ENCODE measurements around the gene KCNH6.

The KCNH6 gene

DNA sequence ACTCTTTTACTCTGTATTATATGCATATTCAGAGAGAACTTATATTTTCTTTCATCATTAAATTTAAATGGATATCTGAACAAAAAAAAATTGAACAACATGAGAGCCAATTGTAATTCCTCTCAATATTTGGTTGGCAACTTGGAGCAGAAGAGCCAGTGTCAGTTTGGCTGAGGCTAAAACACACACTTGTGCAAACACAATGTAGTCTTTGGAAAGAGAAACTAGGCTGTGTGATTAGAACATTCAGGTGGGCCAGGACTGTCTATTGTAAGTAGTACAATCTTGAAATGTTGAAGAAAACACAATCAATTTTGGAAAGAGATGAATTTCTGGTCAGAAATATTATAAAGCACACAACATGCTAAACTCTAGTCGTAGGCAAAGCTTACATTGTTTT is 44.1 kb downstream of the KCNH6 start:
- Histone ChIP-seq H3K9ac (no peak overlapping the region), H3K9me3 (no peaks in the 10 kb centered on the region), H3K27me3 (no peaks in the 10 kb centered on the region), H3K27ac (no peak overlapping the region), H3K4me2 (no peak overlapping the region), H3K4me3 (no peak overlapping the region), H4K20me1 (peaks cover 98% of the 10 kb centered on the region), H3K36me3 (peaks cover 57% of the 10 kb centered on the region), H3K4me1 (no peaks in the 10 kb centered on the region)
- no peak for TF ChIP-seq Cebpa-rat (IDR thresholded peaks at IDR 0.05)

DNA sequence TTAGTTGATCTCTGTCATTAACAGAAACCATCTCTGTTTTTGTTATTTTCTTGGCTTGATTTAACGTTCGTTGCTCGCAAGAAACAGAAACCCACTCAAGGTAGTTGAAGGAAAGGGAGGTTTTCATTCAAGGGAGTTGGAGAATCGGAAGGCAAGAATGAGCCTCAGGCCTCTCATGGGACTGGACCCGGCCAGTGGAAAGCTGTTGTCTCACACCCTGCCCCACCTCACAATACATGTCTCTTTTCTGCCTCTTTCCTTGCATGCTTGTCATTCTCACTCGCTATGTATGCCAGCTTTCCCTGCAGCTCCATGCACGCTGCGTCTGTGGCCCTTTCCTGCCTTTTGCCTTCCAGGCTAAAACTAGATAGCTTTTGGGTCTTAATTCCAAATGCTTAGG is 45.4 kb downstream of the KCNH6 start:
- H3K27ac ChIP-seq = no peak overlapping the region

DNA sequence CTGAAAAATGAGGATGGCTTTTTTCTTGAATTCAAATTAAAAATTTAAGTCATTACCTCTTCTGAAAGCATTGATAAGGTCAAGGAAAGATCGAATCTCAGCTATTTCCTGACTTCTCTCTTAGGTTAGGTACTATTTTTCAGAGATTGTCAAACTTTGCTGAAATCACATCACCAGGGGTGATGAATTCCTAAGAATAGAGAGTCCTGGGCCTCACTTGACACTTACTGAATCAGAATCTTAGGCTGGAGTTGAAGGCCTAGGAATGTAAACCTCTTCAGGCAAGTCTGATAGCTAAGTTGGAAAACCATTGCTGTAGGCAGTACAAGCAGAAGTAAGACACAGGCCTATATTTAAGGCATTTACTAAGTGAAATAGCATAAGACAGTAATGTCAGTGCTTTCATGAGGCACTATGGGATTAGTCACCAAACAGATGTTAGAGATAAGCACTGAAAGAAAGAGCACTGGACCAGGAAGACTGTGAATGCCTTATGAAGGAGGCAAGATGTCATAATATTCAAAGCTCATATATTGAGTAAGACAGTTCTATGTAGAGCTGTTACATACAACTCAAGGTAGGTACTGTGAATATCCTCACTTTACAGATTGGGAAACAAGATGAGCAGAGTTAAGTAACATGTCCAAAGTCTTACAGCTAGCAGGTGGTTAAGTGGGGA is 48.6 kb downstream of the KCNH6 start:
- Histone ChIP-seq H3K27me3 (no peaks in the 10 kb centered on the region), H3K27ac (no peak overlapping the region), H3K36me3 (peaks cover 69% of the 10 kb centered on the region), H3K9me3 (no peaks in the 10 kb centered on the region), H3K4me1 (no peaks in the 10 kb centered on the region), H3K4me2 (no peak overlapping the region), H3K9ac (no peak overlapping the region), H3K4me3 (no peak overlapping the region), H4K20me1 (peaks cover 100% of the 10 kb centered on the region)
- no peak for TF ChIP-seq Cebpa-rat (IDR thresholded peaks at IDR 0.05)

More for the DNA sequence above, 45.4 kb downstream of the KCNH6 start:
- H4K20me1 ChIP-seq = peaks cover 100% of the 10 kb centered on the region
- H3K4me2 ChIP-seq = no peak overlapping the region
- no peak overlapping the region for H3K4me3 ChIP-seq
- no peaks in the 10 kb centered on the region for H3K4me1 ChIP-seq
- H3K9me3 ChIP-seq = no peaks in the 10 kb centered on the region
- H3K27me3 ChIP-seq = no peaks in the 10 kb centered on the region
- H3K9ac ChIP-seq = no peak overlapping the region
- peaks cover 68% of the 10 kb centered on the region for H3K36me3 ChIP-seq
- no peak for TF ChIP-seq Cebpa-rat (IDR thresholded peaks at IDR 0.05)

DNA sequence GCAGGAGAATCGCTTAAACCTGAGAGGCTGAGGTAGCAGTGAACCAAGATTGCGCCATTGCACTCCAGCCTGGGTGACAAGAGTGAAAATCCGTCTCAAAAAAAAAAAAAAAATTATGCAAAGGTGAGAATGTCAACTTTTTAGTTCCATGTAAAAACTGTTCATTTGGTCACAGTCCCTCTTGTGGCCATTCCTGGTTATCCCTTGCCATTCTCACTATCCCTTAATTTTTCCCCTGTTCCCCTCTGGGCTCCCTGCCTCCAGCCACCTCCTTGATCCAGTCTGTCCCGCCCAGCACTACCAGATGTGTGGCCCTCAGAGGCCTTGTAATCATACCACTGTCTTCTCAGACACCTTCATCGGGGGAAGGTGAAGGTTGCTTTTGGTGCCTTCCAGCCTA is 50.5 kb downstream of the KCNH6 start:
- Histone ChIP-seq H3K9ac (no peak overlapping the region), H3K9me3 (no peaks in the 10 kb centered on the region), H3K4me2 (no peak overlapping the region), H3K4me3 (no peak overlapping the region), H3K27ac (no peak overlapping the region), H3K4me1 (no peaks in the 10 kb centered on the region), H3K36me3 (peaks cover 77% of the 10 kb centered on the region), H4K20me1 (peaks cover 100% of the 10 kb centered on the region), H3K27me3 (no peaks in the 10 kb centered on the region)
- no peak for TF ChIP-seq Cebpa-rat (IDR thresholded peaks at IDR 0.05)

DNA sequence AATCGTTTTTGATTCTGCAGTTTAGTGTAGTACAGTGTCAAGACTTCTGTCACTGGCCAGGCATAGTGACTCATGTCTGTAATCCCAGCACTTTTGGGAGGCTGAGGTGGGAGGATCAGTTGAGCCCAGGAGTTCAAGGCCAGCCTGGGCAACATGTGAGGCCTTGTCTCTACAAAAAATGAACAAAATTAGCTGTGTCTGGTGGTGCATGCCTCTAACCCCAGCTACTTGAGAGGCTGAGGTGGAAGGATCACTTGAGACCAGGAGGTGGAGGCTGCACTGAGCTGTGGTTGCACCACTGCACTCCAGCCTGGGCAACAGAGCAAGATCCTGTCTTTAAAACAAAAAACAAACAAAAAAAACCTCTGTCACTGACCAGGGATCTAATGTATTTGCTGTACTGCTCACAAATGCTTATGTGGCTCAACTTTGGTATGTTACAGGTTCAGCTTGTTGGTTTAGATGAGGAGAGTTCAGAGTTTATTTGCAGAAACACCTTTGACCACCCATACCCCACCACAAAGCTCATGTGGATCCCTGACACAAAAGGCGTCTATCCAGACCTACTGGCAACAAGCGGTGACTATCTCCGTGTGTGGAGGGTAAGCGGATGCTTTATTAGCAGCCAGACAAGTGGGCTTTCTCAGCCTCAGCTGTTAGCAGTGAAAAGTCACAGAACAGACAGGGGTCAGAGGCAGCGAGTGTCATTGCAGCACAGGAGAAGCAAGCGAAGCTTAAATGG is 55.0 kb downstream of the KCNH6 start:
- Histone ChIP-seq H3K36me3 (peaks cover 91% of the 10 kb centered on the region), H4K20me1 (peaks cover 100% of the 10 kb centered on the region)

DNA sequence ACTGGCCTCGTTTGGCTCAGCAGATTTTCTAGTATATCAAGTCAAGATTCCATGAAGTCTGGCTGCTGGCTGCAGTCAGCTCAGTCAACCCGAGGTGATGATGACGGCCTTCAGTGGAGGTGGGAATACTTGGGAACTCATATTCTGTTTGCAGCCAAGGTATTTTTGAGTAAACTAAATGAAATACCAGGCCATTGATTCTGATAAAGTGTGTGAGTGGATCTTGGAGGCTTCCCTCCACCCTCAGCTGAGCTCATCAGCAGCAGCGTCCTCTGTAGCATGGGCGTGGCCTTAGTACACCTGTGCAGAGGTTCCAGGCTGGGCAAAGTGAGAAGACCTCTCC is 55.6 kb downstream of the KCNH6 start:
- Histone ChIP-seq H3K9me3 (no peaks in the 10 kb centered on the region), H3K27ac (no peak overlapping the region), H3K4me1 (no peaks in the 10 kb centered on the region), H3K9ac (no peak overlapping the region), H3K4me3 (no peak overlapping the region), H3K27me3 (no peaks in the 10 kb centered on the region), H3K4me2 (no peak overlapping the region), H4K20me1 (peaks cover 100% of the 10 kb centered on the region), H3K36me3 (peaks cover 91% of the 10 kb centered on the region)
- no peak for TF ChIP-seq Cebpa-rat (IDR thresholded peaks at IDR 0.05)

More for the DNA sequence above, 55.0 kb downstream of the KCNH6 start:
- no peaks in the 10 kb centered on the region for H3K9me3 ChIP-seq
- no peaks in the 10 kb centered on the region for H3K27me3 ChIP-seq
- no peak overlapping the region for H3K4me3 ChIP-seq
- H3K27ac ChIP-seq = no peak overlapping the region
- no peaks in the 10 kb centered on the region for H3K4me1 ChIP-seq
- no peak overlapping the region for H3K4me2 ChIP-seq
- H3K9ac ChIP-seq = no peak overlapping the region
- TF ChIP-seq Cebpa-rat (IDR thresholded peaks at IDR 0.05) = no peak

DNA sequence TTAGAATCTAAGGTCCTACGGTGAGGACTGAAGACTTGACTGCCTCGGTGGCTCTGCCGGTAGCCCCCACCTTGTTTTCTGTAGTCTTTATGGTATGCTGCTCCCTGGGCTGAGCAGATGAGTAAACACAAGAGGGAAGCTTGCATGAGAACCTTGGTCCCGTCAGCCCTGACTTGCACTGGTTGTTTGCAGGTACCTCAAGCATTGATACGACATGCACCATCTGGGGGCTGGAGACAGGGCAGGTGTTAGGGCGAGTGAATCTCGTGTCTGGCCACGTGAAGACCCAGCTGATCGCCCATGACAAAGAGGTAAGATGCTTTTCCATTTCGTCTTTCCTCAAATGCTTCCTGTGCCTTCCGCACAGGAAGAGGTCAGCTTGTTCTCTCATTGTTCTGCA is 56.5 kb downstream of the KCNH6 start:
- Histone ChIP-seq H3K27ac (no peak overlapping the region), H3K4me2 (no peak overlapping the region), H3K9ac (no peak overlapping the region), H3K4me1 (no peaks in the 10 kb centered on the region), H3K9me3 (no peaks in the 10 kb centered on the region), H4K20me1 (peaks cover 99% of the 10 kb centered on the region), H3K4me3 (no peak overlapping the region), H3K27me3 (no peaks in the 10 kb centered on the region), H3K36me3 (peaks cover 96% of the 10 kb centered on the region)
- no peak for TF ChIP-seq Cebpa-rat (IDR thresholded peaks at IDR 0.05)

DNA sequence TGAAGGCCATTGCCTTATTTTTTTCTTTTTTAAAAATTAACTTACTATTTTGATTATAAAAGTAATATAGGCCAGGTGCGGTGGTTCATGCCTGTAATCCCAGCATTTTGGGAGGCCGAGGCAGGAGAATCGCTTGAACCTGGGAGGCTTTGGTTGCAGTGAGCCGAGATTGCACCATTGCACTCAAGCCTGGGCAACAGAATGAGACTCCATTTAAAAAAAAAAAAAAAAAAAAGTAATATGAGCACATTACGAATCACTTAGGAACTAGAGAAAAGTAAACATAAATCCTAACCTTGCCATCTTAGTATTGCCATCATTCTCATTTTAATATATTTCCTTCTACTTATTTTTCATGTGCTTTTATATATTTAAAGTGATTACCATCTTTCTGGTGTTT is 64.6 kb downstream of the KCNH6 start:
- peaks cover 98% of the 10 kb centered on the region for H3K36me3 ChIP-seq

DNA sequence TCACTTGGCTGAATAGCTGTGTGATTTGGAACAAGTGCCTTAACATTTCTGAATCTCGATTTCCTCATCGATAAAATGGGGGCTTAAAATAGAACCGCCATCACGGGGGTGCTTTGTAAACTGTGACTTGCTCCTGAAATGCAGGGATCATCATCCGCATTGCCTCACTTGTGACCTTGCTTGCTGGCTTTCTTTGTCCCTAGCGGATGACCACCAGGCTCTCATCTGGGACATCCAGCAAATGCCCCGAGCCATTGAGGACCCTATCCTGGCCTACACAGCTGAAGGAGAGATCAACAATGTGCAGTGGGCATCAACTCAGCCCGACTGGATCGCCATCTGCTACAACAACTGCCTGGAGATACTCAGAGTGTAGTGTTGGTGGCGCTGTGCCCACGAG is 65.6 kb downstream of the KCNH6 start:
- Histone ChIP-seq H3K27me3 (no peaks in the 10 kb centered on the region), H3K4me3 (no peak overlapping the region), H3K4me1 (0 out of 2 replicates have a peak, but pooled peaks cover 5% of the 10 kb centered on the region), H3K4me2 (no peak overlapping the region), H3K9ac (no peak overlapping the region), H4K20me1 (peaks cover 45% of the 10 kb centered on the region), H3K27ac (no peak overlapping the region), H3K36me3 (peaks cover 95% of the 10 kb centered on the region), H3K9me3 (no peaks in the 10 kb centered on the region)
- no peak for TF ChIP-seq Cebpa-rat (IDR thresholded peaks at IDR 0.05)

More for the DNA sequence above, 64.6 kb downstream of the KCNH6 start:
- H3K27ac ChIP-seq = no peak overlapping the region
- H3K4me3 ChIP-seq = no peak overlapping the region
- H4K20me1 ChIP-seq = peaks cover 55% of the 10 kb centered on the region
- no peak overlapping the region for H3K4me2 ChIP-seq
- no peaks in the 10 kb centered on the region for H3K27me3 ChIP-seq
- H3K9ac ChIP-seq = no peak overlapping the region
- no peak for TF ChIP-seq Cebpa-rat (IDR thresholded peaks at IDR 0.05)
- no peaks in the 10 kb centered on the region for H3K9me3 ChIP-seq
- 0 out of 2 replicates have a peak, but pooled peaks cover 5% of the 10 kb centered on the region for H3K4me1 ChIP-seq

DNA sequence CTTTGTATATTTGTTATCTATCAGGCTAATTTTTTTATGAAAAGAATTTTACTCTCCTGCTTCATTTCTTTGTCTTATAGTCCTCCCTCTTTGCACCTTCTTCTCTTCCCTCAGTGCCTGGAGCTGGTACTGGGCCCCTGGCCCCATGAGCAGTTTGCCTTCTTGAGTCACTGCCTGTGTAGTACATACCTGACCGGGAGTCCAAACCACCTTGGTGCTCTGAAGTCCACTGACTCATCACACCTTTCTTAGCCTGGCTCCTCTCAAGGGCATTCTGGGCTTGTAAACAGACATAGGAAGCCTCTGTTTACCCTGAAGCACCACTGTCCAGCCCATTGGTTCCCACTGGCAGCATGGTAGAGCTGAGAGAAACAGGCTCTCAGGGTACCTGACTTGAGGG is 66.5 kb downstream of the KCNH6 start:
- Histone ChIP-seq H4K20me1 (peaks cover 37% of the 10 kb centered on the region), H3K4me1 (0 out of 2 replicates have a peak, but pooled peaks cover 5% of the 10 kb centered on the region), H3K9ac (no peak overlapping the region), H3K4me3 (no peak overlapping the region), H3K27me3 (no peaks in the 10 kb centered on the region), H3K9me3 (no peaks in the 10 kb centered on the region), H3K36me3 (peaks cover 95% of the 10 kb centered on the region), H3K27ac (no peak overlapping the region), H3K4me2 (no peak overlapping the region)
- TF ChIP-seq Cebpa-rat (IDR thresholded peaks at IDR 0.05) = no peak
